ENCODE data around the gene GABARAP. TPM values are rescaled to one million over a fixed set of nuclear protein-coding genes. Genes with fewer than 3 reads are reported as not detected.
A peak's percentile ranks its signal among the peaks of the same experiment; 100 is the strongest.

GABARAP gene
- polyA plus RNA-seq, 3 donors, result 435 to 476 (median 455) TPM

GRCh38 chr17:7234083-7234951 lies 7.9 kb downstream of the GABARAP start, which contains the start of gene DVL2:
DVL2 (minus strand) TSS chr17:7234517; CDS start chr17:7234262, 255 bp downstream.
- DNase-seq (ENCODE audit: extremely low read depth in 1 of 11, low read depth in 9 of 11, low spot score in 4 of 11), result peak in 9 of 11 donors; percentile 87 to 95 (median 91)

- DNase-seq (ENCODE audit: extremely low read depth in 1 of 11, low read depth in 9 of 11, low spot score in 4 of 11), result no peak
These were observed 8.6 kb downstream of the GABARAP start for GRCh38 chr17:7233701-7234082.

GRCh38 chr17:7232114-7232513 lies 10.1 kb downstream of the GABARAP start:
- DNase-seq (ENCODE audit: extremely low read depth in 1 of 11, low read depth in 9 of 11, low spot score in 4 of 11), result no peak

- no peak for DNase-seq (ENCODE audit: extremely low read depth in 1 of 11, low read depth in 9 of 11, low spot score in 4 of 11)
These were observed 12.7 kb downstream of the GABARAP start for GRCh38 chr17:7229504-7229903.

- DNase-seq (ENCODE audit: extremely low read depth in 1 of 11, low read depth in 9 of 11, low spot score in 4 of 11), result no peak
These were observed 13.3 kb downstream of the GABARAP start for GRCh38 chr17:7228920-7229319.

GRCh38 chr17:7226721-7227710 lies 15.2 kb downstream of the GABARAP start:
- DNase-seq (ENCODE audit: extremely low read depth in 1 of 11, low read depth in 9 of 11, low spot score in 4 of 11), result no peak

GRCh38 chr17:7225711-7226331 lies 16.4 kb downstream of the GABARAP start:
- no peak for DNase-seq (ENCODE audit: extremely low read depth in 1 of 11, low read depth in 9 of 11, low spot score in 4 of 11)

GRCh38 chr17:7224661-7225111 lies 17.6 kb downstream of the GABARAP start:
- DNase-seq (ENCODE audit: extremely low read depth in 1 of 11, low read depth in 9 of 11, low spot score in 4 of 11), result no peak

- DNase-seq (ENCODE audit: extremely low read depth in 1 of 11, low read depth in 9 of 11, low spot score in 4 of 11), result no peak
These were observed 18.1 kb downstream of the GABARAP start for GRCh38 chr17:7224110-7224509.

GRCh38 chr17:7223375-7223774 lies 18.9 kb downstream of the GABARAP start:
- no peak for DNase-seq (ENCODE audit: extremely low read depth in 1 of 11, low read depth in 9 of 11, low spot score in 4 of 11)

- DNase-seq (ENCODE audit: extremely low read depth in 1 of 11, low read depth in 9 of 11, low spot score in 4 of 11), result no peak
These were observed 19.3 kb downstream of the GABARAP start for GRCh38 chr17:7222972-7223292.

GRCh38 chr17:7222093-7222971 lies 19.9 kb downstream of the GABARAP start:
- DNase-seq (ENCODE audit: extremely low read depth in 1 of 11, low read depth in 9 of 11, low spot score in 4 of 11), result no peak

GRCh38 chr17:7221278-7222092 lies 20.8 kb downstream of the GABARAP start:
- no peak for DNase-seq (ENCODE audit: extremely low read depth in 1 of 11, low read depth in 9 of 11, low spot score in 4 of 11)

GRCh38 chr17:7220593-7221277 lies 21.5 kb downstream of the GABARAP start:
- no peak for DNase-seq (ENCODE audit: extremely low read depth in 1 of 11, low read depth in 9 of 11, low spot score in 4 of 11)

- peak in 5 of 11 donors; percentile 82 to 86 (median 82) for DNase-seq (ENCODE audit: extremely low read depth in 1 of 11, low read depth in 9 of 11, low spot score in 4 of 11)
These were observed 22.2 kb downstream of the GABARAP start, which contains the start of the genes ACADVL and DLG4 for GRCh38 chr17:7219812-7220592. ACADVL (plus strand) TSS chr17:7219938; CDS start chr17:7219985, 47 bp downstream. DLG4 (minus strand) TSS chr17:7219836.

GRCh38 chr17:7219229-7219811 lies 22.9 kb downstream of the GABARAP start:
- no peak for DNase-seq (ENCODE audit: extremely low read depth in 1 of 11, low read depth in 9 of 11, low spot score in 4 of 11)

Measured in renal cortex interstitium (tissue), 11 donors.